Ishikawa (cell line): ENCODE data around the gene CDK6.

Experiments
- CEBPB ChIP-seq: IDR thresholded peaks from 2 replicates; pipeline ENCODE4 v1.6.1; 2012
- CREB1 ChIP-seq: IDR thresholded peaks from 2 replicates; pipeline ENCODE4 v1.6.1; 2012; ENCODE audit warnings: low read depth
- EGR1 ChIP-seq: IDR thresholded peaks from 2 replicates; pipeline ENCODE4 v1.6.1; 2012
- EP300 ChIP-seq: IDR thresholded peaks from 2 replicates; pipeline ENCODE4 v1.6.1; 2012; ENCODE audit warnings: borderline replicate concordance
- FOXM1 ChIP-seq: IDR thresholded peaks from 2 replicates; pipeline ENCODE4 v1.6.1; 2012; ENCODE audit warnings: low read depth, borderline replicate concordance
- NFIC ChIP-seq: IDR thresholded peaks from 2 replicates; pipeline ENCODE4 v1.6.1; 2012
- RAD21 ChIP-seq: IDR thresholded peaks from 2 replicates; pipeline ENCODE4 v1.6.1; 2012; ENCODE audit warnings: low read depth
- TAF1 ChIP-seq: IDR thresholded peaks from 2 replicates; pipeline ENCODE4 v1.6.1; 2012; ENCODE audit warnings: low read depth, mild to moderate bottlenecking
- TCF12 ChIP-seq: IDR thresholded peaks from 2 replicates; pipeline ENCODE4 v1.6.1; 2012; ENCODE audit warnings: low read depth
- TEAD4 ChIP-seq: IDR thresholded peaks from 2 replicates; pipeline ENCODE4 v1.6.1; 2012
- YY1 ChIP-seq: IDR thresholded peaks from 2 replicates; pipeline ENCODE4 v1.6.1; 2012; ENCODE audit warnings: low read depth
- ZBTB7A ChIP-seq: IDR thresholded peaks from 2 replicates; pipeline ENCODE4 v1.6.1; 2012; ENCODE audit warnings: low read depth
- TF ChIP-seq, protein P1 (sequence below): IDR thresholded peaks from 2 replicates; pipeline ENCODE4 v1.6.1; 2012
- TF ChIP-seq, protein P2 (sequence below): IDR thresholded peaks from 2 replicates; pipeline ENCODE4 v1.6.1; 2012
- TF ChIP-seq, protein P3 (sequence below): IDR thresholded peaks from 2 replicates; pipeline ENCODE4 v1.6.1; 2012; ENCODE audit warnings: low read depth, mild to moderate bottlenecking

Gene CDK6

DNA sequence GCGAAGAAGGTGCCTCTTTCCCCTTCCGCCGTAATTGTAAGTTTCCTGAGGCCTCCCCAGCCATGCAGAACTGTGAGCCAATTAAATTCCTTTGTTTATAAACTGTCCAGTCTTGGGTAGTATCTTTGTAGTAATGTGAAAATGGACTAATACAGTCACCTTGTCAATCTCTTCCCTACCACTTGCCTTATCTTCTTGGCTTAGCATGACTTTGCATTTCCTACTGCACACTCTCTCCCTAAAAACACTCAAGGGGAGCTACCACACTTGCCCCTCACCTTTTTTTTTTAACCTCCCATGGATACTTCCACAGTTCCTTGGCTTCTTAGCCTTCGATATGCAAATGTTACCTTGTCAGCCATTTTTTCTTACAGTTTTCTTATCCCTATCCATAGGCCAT is 7.4 kb upstream of the CDK6 start:
- TF ChIP-seq ZBTB7A = no peak
- TF ChIP-seq, protein P1, sequence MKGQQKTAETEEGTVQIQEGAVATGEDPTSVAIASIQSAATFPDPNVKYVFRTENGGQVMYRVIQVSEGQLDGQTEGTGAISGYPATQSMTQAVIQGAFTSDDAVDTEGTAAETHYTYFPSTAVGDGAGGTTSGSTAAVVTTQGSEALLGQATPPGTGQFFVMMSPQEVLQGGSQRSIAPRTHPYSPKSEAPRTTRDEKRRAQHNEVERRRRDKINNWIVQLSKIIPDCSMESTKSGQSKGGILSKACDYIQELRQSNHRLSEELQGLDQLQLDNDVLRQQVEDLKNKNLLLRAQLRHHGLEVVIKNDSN = no peak

DNA sequence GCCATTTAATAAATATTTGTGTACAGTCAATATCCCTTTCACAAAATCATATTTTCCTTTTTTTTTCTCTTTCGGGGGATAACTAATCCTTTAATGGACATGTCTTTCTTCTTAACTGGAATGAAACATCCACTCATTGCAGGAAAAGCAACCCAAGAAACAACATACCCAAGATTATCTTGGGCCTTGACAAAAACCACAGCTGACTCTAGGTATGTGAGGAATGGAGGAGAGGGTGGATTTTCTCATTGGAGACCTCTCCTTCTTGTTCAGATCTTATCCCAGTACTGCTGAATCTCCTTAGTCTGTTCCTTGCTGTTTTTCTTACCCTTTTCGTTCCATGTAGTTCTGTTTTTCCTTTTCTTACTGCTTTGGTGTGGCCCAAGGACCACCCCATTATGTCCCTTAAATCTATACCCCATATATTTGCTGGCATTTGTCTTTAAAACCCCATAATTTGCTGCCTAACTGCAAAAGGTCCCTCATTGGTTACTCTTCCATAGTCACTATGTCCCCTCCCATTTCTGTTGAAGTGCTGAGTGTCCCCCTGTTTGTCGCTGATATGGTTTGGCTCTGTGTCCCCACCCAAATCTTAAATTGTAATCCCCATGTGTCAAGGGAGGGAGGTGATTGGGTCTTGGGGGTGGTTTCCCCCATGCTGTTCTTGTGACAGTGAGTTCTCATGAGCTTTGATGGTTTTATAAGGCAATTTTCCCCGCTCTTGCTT is 6.8 kb upstream of the CDK6 start:
- TF ChIP-seq, protein P2, sequence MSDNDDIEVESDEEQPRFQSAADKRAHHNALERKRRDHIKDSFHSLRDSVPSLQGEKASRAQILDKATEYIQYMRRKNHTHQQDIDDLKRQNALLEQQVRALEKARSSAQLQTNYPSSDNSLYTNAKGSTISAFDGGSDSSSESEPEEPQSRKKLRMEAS = no peak
- TF ChIP-seq EP300 = no peak
- no peak for TF ChIP-seq FOXM1
- TF ChIP-seq EGR1 = no peak
- TF ChIP-seq, protein P1 = no peak
- TF ChIP-seq CEBPB = no peak
- TF ChIP-seq YY1 = no peak
- no peak for TF ChIP-seq NFIC
- TF ChIP-seq, protein P3, sequence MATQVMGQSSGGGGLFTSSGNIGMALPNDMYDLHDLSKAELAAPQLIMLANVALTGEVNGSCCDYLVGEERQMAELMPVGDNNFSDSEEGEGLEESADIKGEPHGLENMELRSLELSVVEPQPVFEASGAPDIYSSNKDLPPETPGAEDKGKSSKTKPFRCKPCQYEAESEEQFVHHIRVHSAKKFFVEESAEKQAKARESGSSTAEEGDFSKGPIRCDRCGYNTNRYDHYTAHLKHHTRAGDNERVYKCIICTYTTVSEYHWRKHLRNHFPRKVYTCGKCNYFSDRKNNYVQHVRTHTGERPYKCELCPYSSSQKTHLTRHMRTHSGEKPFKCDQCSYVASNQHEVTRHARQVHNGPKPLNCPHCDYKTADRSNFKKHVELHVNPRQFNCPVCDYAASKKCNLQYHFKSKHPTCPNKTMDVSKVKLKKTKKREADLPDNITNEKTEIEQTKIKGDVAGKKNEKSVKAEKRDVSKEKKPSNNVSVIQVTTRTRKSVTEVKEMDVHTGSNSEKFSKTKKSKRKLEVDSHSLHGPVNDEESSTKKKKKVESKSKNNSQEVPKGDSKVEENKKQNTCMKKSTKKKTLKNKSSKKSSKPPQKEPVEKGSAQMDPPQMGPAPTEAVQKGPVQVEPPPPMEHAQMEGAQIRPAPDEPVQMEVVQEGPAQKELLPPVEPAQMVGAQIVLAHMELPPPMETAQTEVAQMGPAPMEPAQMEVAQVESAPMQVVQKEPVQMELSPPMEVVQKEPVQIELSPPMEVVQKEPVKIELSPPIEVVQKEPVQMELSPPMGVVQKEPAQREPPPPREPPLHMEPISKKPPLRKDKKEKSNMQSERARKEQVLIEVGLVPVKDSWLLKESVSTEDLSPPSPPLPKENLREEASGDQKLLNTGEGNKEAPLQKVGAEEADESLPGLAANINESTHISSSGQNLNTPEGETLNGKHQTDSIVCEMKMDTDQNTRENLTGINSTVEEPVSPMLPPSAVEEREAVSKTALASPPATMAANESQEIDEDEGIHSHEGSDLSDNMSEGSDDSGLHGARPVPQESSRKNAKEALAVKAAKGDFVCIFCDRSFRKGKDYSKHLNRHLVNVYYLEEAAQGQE = no peak
- TF ChIP-seq ZBTB7A = no peak
- no peak for TF ChIP-seq CREB1
- TF ChIP-seq TEAD4 = no peak
- no peak for TF ChIP-seq TAF1
- no peak for TF ChIP-seq TCF12
- no peak for TF ChIP-seq RAD21

DNA sequence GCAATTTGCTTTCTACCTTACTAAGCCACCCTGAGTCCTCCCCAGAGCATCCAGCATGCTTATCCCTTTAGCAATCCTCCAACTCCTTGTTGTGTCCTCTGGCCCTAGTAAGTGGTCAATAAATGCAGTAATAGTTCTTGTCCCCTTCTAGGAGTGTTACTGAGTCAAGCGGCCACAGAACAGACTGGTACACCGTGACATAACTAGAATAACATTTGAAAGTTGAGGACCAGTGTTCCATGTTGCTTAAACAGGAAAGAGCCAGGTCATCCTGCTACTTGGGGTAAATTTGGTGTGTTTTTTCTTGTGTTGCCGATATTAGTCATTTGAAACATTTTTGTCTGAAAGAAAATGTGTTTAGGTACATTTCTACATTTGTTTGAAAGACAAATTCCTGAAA is 4.8 kb upstream of the CDK6 start:
- TF ChIP-seq RAD21 = no peak

DNA sequence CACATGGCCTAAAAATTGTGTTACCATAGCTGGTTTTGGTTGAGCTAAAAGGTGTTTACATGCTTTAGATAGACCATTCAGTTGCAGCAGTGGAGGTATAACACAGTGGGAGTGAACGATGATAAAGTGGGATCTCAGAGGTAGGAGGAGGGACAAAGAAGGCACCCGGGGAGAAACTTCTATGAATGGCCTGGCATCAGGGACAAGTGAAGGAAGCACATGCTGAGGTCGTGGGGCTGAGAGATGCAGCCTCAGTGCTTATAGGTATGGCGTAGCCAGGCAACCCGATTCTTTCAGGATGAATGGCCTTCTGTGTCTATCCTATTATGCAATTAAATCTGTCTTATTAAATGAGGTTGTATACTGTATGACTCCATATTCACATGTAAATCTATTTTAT is 3.9 kb upstream of the CDK6 start:
- TF ChIP-seq CEBPB (no peak), EP300 (no peak), TAF1 (no peak), EGR1 (no peak), CREB1 (no peak), TEAD4 (no peak), TCF12 (no peak), FOXM1 (no peak), NFIC (no peak), RAD21 (no peak), YY1 (no peak)
- TF ChIP-seq, protein P3 = no peak
- TF ChIP-seq, protein P2 = no peak
- TF ChIP-seq, protein P1 = no peak

DNA sequence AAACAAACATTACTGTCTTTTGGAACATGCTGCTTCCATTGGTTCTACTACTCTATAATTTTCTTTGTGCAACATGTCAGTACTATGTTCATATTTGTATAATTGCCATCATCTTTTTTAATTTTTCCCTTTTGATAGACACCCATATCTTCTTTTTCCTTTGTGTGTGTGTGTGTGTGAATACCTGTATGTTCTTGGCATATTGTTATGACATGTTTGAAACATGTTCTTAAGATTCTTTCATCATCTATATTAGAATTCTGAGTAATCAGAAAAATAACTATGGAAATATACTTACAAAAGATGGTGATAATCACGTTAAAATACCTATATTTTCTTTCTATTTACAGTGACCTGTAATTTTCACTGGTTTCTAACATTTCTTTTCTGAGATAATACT is 3.5 kb upstream of the CDK6 start:
- TF ChIP-seq ZBTB7A (no peak), CEBPB (no peak), EGR1 (no peak), RAD21 (no peak), TCF12 (no peak), TEAD4 (no peak), CREB1 (no peak), TAF1 (no peak), YY1 (no peak), EP300 (no peak), FOXM1 (no peak), NFIC (no peak)
- TF ChIP-seq, protein P2 = no peak
- TF ChIP-seq, protein P3 = no peak
